ENCODE results near the gene ORM1. TPM values are rescaled to one million over a fixed set of nuclear protein-coding genes. Genes with fewer than 3 reads are reported as not detected.

Gene ORM1
- total and polyA plus RNA-seq, 5 donors: 0.70 to 2.7 TPM; not detected in 3

DNA sequence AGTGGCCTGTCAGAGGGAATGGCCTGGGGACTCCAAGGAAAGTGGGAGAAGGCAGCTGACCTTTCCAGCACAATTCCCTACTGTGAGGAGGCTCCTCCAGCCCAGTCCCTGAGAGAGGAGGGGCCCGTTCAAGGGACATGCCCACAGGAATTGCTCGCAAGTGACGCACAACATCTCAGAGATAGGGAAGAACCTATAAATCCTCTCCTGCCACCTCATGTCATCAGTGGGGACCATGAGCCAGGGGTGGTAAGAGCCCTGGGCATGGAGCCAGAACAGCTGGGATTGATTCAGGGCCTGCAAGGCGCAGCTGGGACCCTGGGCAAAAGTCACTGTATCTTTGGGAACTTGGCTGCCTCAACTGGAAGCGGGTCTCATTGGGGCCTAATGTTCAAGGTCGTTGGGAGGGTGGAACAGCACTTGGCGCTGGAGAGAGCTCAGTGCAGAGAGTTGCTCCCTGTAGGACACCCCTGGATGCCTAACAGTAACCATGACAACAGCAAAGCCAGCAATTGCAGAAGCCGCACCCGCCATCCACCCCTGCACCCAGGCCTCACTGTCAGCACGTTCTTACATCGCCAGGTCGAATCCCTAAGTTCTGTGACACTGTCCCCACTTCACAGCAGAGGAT is 41.3 kb upstream of the ORM1 start:
- ATAC-seq: peak; percentile 81 to 83
- Histone ChIP-seq H3K4me1 (ENCODE audit: control insufficient read depth, insufficient read depth, low read length) (peaks cover 5% of the 10 kb centered on the region), H3K27me3 (ENCODE audit: control insufficient read depth, insufficient read depth) (no peaks in the 10 kb centered on the region), H3K4me3 (ENCODE audit: low read length) (no peak overlapping the region), H3K9me3 (ENCODE audit: control insufficient read depth, low read length) (no peaks in the 10 kb centered on the region), H3K27ac (ENCODE audit: low read length) (no peak overlapping the region)
- DNase-seq: peak; percentile 80 to 89 (median 87)
- intact Hi-C loops (cut with DNase I): no loop called here
- WGBS: 56% methylated on average over 12 of the region's 12 CpGs

DNA sequence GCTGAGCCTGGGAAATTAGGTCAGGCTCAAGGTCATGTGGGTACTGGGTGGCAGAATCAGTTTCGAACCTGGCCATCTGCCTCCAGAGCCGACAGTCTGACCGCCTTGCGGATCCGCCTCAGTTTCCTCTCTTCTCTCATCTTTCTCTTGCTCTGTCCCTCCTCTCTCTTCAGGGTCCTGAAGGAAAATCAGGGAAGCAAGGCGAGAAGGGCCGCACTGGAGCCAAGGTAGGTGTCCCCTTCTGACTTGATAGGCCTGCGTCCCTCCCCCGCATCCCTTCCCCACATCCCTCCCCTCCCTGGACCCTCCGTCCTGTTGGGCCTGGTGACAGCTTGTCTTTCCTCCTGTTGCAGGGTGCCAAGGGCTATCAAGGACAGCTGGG is 40.8 kb upstream of the ORM1 start:
- no peaks in the 10 kb centered on the region for H3K27me3 ChIP-seq (ENCODE audit: control insufficient read depth, insufficient read depth)
- intact Hi-C loops (cut with DNase I): no loop called here
- ATAC-seq (no peak), DNase-seq (peak; percentile 10 to 52 (median 46))
- H3K4me1 ChIP-seq (ENCODE audit: control insufficient read depth, insufficient read depth, low read length): peaks cover 5% of the 10 kb centered on the region
- no peak overlapping the region for H3K4me3 ChIP-seq (ENCODE audit: low read length)
- no peaks in the 10 kb centered on the region for H3K9me3 ChIP-seq (ENCODE audit: control insufficient read depth, low read length)
- WGBS: 90% methylated on average over 10 of the region's 10 CpGs
- H3K27ac ChIP-seq (ENCODE audit: low read length): no peak overlapping the region

- 84% methylated on average over 6 of the region's 6 CpGs for WGBS
- intact Hi-C loops (cut with DNase I): no loop called here
- no peak overlapping the region for H3K27ac ChIP-seq (ENCODE audit: low read length)
- H3K4me3 ChIP-seq (ENCODE audit: low read length): no peak overlapping the region
- DNase-seq (peak in 2 of 3 donors; percentile 5 to 7), ATAC-seq (no peak)
- peaks cover 5% of the 10 kb centered on the region for H3K4me1 ChIP-seq (ENCODE audit: control insufficient read depth, insufficient read depth, low read length)
- no peaks in the 10 kb centered on the region for H3K9me3 ChIP-seq (ENCODE audit: control insufficient read depth, low read length)
- H3K27me3 ChIP-seq (ENCODE audit: control insufficient read depth, insufficient read depth): no peaks in the 10 kb centered on the region
These were observed 40.4 kb upstream of the ORM1 start for GRCh38 chr9:114282507-114282906.

GRCh38 chr9:114282926-114283325 is 40.0 kb upstream of the ORM1 start:
- DNase-seq: peak in 2 of 3 donors; percentile 3 to 5

GRCh38 chr9:114283551-114284111 is 39.3 kb upstream of the ORM1 start:
- H3K4me3 ChIP-seq (ENCODE audit: low read length): no peak overlapping the region
- no peak overlapping the region for H3K27ac ChIP-seq (ENCODE audit: low read length)
- ATAC-seq: no peak
- H3K27me3 ChIP-seq (ENCODE audit: control insufficient read depth, insufficient read depth): no peaks in the 10 kb centered on the region
- H3K4me1 ChIP-seq (ENCODE audit: control insufficient read depth, insufficient read depth, low read length): peaks cover 5% of the 10 kb centered on the region
- no peaks in the 10 kb centered on the region for H3K9me3 ChIP-seq (ENCODE audit: control insufficient read depth, low read length)
- intact Hi-C loops (cut with DNase I): no loop called here
- DNase-seq: peak; percentile 9 to 40 (median 33)
- WGBS: 93% methylated on average over 14 of the region's 14 CpGs

More at GRCh38 chr9:114282926-114283325, 40.0 kb upstream of the ORM1 start:
- Histone ChIP-seq H3K4me3 (ENCODE audit: low read length) (no peak overlapping the region), H3K9me3 (ENCODE audit: control insufficient read depth, low read length) (no peaks in the 10 kb centered on the region), H3K27me3 (ENCODE audit: control insufficient read depth, insufficient read depth) (no peaks in the 10 kb centered on the region), H3K27ac (ENCODE audit: low read length) (no peak overlapping the region), H3K4me1 (ENCODE audit: control insufficient read depth, insufficient read depth, low read length) (peaks cover 5% of the 10 kb centered on the region)
- no peak for ATAC-seq
- 54% methylated on average over 5 of the region's 5 CpGs for WGBS
- intact Hi-C loops (cut with DNase I): no loop called here

DNA sequence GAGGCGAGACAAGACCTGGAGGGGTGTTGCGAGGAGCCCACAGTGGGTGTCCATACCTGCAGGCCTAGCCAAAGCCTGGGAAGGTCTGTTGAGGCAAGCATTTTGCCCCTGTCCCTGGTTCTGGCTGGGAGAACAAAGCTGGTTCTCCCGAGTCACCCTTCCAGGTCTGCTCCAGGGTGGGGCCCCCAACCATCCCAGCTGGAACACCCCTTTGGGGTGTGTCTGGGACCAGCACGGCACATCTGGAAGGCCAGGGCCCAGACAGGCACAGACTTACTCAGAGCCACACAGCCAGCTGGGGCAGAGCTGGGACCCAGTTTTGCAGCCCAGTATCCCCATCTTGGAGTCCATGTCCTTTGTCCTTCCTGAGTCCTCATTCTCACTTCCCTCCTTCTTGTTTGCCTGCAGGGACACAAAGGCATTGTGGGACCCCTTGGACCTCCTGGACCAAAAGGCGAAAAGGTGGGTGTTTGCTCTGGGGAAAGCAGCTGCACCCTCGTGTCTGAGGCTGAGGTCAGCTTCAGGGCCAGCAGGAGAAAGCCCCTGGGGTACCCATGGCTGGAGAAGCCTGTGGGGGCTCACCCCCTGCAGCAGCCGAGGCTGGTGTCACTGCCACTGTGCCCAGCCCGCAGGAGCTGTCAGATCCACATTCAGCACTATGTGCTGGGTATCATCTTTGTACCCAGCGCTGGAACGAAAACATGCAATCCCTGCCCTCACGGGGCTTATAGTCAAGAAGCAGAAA is 38.4 kb upstream of the ORM1 start:
- peaks cover 5% of the 10 kb centered on the region for H3K4me1 ChIP-seq (ENCODE audit: control insufficient read depth, insufficient read depth, low read length)

DNA sequence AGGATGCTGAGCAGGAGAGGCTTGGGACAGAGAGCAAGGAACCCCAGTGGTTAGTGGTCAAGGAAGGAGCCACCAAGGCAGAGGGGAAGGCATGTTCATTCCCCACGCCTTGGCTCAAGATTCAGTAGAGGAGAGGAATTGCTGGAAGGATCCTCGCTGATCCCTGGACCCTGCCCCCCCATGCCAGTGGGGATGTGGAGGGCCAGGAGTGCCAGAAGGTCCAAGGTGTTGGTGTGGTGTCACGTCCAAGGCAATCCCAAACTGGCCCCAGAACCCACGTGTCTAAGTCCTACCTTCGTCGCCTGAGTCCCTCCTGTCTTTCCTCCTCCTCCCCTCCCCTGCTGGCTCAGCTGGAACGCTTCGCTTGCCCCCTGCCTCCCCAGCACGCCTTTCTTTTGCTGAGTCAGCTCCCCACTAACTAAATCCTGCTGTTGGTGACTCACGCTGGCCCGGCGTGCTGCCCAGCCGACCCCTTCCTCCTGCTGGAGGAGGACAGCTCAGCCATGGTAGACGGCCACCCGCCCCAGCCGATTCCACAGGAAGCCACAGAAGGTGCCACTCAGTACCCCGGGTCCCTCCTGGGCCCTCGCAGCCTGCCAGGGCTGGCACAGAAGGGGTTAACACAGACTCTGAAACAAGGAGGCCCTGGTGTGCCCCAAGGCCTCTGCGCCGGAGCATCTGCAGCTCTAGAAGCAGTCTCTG is 37.6 kb upstream of the ORM1 start:
- intact Hi-C loops (cut with DNase I): no loop called here
- Histone ChIP-seq H3K27ac (ENCODE audit: low read length) (no peak overlapping the region), H3K9me3 (ENCODE audit: control insufficient read depth, low read length) (no peaks in the 10 kb centered on the region), H3K4me3 (ENCODE audit: low read length) (no peak overlapping the region), H3K27me3 (ENCODE audit: control insufficient read depth, insufficient read depth) (no peaks in the 10 kb centered on the region), H3K4me1 (ENCODE audit: control insufficient read depth, insufficient read depth, low read length) (peaks cover 5% of the 10 kb centered on the region)
- WGBS: 65% methylated on average over 20 of the region's 20 CpGs
- peak; percentile 39 to 70 (median 65) for DNase-seq
- ATAC-seq: no peak

More for the DNA sequence above, 38.4 kb upstream of the ORM1 start:
- intact Hi-C loops (cut with DNase I): no loop called here
- 94% methylated on average over 11 of the region's 11 CpGs for WGBS
- Histone ChIP-seq H3K9me3 (ENCODE audit: control insufficient read depth, low read length) (no peaks in the 10 kb centered on the region), H3K4me3 (ENCODE audit: low read length) (no peak overlapping the region), H3K27me3 (ENCODE audit: control insufficient read depth, insufficient read depth) (no peaks in the 10 kb centered on the region), H3K27ac (ENCODE audit: low read length) (no peak overlapping the region)
- ATAC-seq (no peak), DNase-seq (peak; percentile 4 to 27 (median 8))

GRCh38 chr9:114286146-114286679 is 36.7 kb upstream of the ORM1 start:
- H3K9me3 ChIP-seq (ENCODE audit: control insufficient read depth, low read length): no peaks in the 10 kb centered on the region
- H3K27me3 ChIP-seq (ENCODE audit: control insufficient read depth, insufficient read depth): no peaks in the 10 kb centered on the region
- WGBS: 84% methylated on average over 10 of the region's 10 CpGs
- DNase-seq (peak in 1 of 3 donors; percentile 22), ATAC-seq (no peak)
- H3K4me1 ChIP-seq (ENCODE audit: control insufficient read depth, insufficient read depth, low read length): peaks cover 3% of the 10 kb centered on the region
- no peak overlapping the region for H3K4me3 ChIP-seq (ENCODE audit: low read length)
- H3K27ac ChIP-seq (ENCODE audit: low read length): no peak overlapping the region
- intact Hi-C loops (cut with DNase I): no loop called here

DNA sequence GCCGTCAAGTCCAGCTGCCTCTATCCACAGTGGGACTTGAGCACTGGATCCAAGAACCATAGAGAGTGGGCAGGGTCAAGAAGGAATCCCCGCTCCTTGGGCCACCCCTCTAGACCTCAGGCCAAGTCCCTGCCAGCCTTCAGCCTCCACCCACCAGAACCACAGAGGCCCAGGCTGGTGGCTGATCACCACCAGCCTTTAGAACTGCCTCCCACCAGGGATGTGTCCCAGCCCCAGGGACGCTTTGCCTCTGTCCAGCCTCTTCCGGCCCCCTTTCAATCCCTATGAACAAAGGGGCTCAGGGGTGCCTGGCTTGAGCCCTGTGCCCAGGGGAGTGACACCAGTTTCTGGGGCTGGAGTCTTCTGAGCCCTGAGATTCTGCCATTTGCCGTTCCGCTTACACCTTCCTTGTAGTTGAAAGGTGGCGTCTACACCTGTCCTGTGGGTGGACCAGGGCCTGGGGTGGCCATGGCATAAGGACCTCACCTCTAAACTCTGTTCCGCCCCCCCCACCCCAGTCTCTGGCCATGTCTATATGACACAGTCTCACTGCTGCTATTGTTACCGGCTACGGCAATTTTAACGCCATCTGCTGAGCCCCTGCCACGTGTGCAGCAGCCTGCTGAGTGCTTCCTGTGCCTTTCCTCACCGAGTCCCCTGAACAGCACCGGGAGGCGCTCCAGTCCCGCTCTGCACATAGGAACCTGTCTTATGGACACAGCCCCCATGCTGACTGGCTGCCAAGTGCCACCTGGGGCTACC is 35.7 kb upstream of the ORM1 start:
- intact Hi-C loops (cut with DNase I): no loop called here
- Histone ChIP-seq H3K9me3 (ENCODE audit: control insufficient read depth, low read length) (no peaks in the 10 kb centered on the region), H3K27me3 (ENCODE audit: control insufficient read depth, insufficient read depth) (no peaks in the 10 kb centered on the region), H3K27ac (ENCODE audit: low read length) (no peak overlapping the region), H3K4me1 (ENCODE audit: control insufficient read depth, insufficient read depth, low read length) (no peaks in the 10 kb centered on the region), H3K4me3 (ENCODE audit: low read length) (no peak overlapping the region)
- WGBS: 82% methylated on average over 16 of the region's 16 CpGs
- DNase-seq: peak; percentile 9 to 40 (median 33)
- ATAC-seq: no peak

- Histone ChIP-seq H3K4me3 (ENCODE audit: low read length) (no peak overlapping the region), H3K27me3 (ENCODE audit: control insufficient read depth, insufficient read depth) (no peaks in the 10 kb centered on the region), H3K9me3 (ENCODE audit: control insufficient read depth, low read length) (no peaks in the 10 kb centered on the region), H3K4me1 (ENCODE audit: control insufficient read depth, insufficient read depth, low read length) (no peaks in the 10 kb centered on the region), H3K27ac (ENCODE audit: low read length) (no peak overlapping the region)
- 77% methylated on average over 15 of the region's 15 CpGs for WGBS
- intact Hi-C loops (cut with DNase I): no loop called here
- DNase-seq: peak; percentile 10 to 41 (median 38)
- ATAC-seq: no peak
These were observed 35.1 kb upstream of the ORM1 start for GRCh38 chr9:114287763-114288192.

Data from right cardiac atrium (tissue), 5 donors.